CMK (cell line): ENCODE measurements around the gene POMT2.

Source experiments
- DNase-seq: peaks from one replicate; pipeline ENCODE4 v3.0.0-alpha.2; 2010; ENCODE audit warnings: low read depth

Gene POMT2

GRCh38 chr14:77238356-77238755 lies 82.3 kb downstream of the POMT2 start:
- DNase-seq = no peak

GRCh38 chr14:77236814-77237213 lies 83.9 kb downstream of the POMT2 start:
- DNase-seq = no peak

GRCh38 chr14:77231721-77232120 lies 89.0 kb downstream of the POMT2 start:
- DNase-seq = no peak

- no peak for DNase-seq
These were observed 89.8 kb downstream of the POMT2 start for GRCh38 chr14:77230914-77231313.

- DNase-seq = no peak
These were observed 92.6 kb downstream of the POMT2 start for GRCh38 chr14:77228056-77228455.

- no peak for DNase-seq
These were observed 94.7 kb downstream of the POMT2 start for GRCh38 chr14:77225892-77226557.

GRCh38 chr14:77225254-77225653 lies 95.4 kb downstream of the POMT2 start:
- DNase-seq = no peak
